CD4-positive, alpha-beta T cell treated with Interleukin-15 for 4 hours (primary cell): ENCODE measurements around the gene RAB6B.

Source experiments
- DNase-seq: peaks from one replicate; pipeline ENCODE4 v3.0.0-alpha.2; 2020; ENCODE audit warnings: low spot score

RAB6B gene

DNA sequence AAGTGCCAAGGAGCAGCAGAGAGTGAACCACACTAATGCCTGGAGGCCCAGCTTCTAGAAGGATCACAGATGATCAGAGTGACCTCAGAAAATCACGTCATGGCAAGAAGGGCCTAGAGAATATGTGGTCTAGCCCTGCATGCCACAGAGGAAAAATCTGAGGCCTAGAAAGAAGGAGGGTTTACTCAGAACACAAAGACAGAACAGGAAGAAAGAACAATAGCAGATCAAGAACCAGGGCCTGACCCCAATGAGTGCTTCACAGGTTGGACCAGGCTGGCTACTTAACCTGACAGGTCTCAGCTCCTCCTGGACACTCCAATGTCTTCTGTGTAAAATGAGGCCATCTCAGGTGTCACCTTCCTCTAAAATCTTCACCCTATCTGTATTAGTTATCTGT is 14.2 kb downstream of the RAB6B start:
- no peak for DNase-seq

DNA sequence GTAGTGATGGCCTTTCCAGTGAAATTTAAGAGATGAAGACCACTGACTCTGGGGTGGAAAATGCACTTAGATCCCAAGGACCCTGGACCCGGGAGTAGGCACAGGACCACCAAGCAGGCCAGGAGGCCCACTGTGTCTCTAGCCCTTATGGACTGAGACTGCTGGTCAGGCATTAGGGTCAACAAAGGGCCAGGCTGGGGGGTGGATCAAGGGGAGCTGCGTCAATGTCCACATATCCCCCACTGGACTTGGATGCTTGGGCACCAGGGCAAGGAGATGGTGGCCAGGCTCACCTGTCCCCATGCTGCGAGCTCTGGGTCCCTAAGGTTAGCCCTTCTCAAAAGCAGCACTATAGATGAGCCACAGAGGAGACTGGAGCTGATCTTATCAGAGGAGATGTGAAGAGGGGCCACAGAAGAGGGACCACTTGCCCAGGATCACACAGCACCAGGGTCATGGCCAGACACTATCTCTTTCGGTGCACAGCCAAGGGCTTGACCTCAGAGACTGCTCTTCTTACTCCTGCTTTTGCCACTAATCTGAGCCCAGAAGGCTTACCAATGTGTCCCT is 14.7 kb downstream of the RAB6B start:
- no peak for DNase-seq

DNA sequence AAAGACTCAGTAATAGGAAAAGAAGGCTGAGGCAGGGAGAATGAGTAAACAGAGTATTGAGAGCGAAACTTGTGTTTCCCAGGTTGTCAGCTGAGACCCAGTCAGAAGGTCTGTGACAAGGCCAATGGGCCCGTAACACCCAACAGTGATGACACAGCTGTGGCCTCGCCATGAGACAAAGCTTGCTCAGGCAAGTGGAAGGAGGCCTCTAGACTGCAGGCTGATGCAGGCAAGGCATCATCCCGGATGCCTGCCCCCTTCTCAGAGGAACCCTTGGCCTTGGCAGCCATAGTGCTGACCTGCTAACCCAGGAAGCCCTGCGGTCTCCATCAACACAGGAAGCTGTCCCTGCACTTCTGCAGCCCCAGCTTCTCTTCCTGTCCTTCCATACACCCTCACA is 15.4 kb downstream of the RAB6B start:
- DNase-seq = no peak

DNA sequence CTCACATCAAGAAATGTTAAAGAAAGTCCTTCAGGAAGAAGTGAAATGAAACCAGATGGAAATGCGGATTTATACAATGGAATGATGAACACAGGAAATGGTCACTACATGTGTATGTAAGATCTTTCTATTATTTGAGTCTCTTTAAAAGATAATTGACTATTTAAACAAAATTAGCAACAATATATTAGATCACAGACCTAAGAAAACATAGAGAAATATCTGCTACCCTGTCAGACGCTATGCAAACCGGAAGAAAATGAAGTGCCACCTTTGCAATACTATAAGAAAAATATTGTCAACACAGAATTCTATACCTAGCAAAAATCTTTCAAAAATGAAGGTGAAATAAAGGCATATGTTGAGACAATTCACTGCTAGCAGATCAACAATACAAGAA is 17.2 kb downstream of the RAB6B start:
- DNase-seq = no peak

DNA sequence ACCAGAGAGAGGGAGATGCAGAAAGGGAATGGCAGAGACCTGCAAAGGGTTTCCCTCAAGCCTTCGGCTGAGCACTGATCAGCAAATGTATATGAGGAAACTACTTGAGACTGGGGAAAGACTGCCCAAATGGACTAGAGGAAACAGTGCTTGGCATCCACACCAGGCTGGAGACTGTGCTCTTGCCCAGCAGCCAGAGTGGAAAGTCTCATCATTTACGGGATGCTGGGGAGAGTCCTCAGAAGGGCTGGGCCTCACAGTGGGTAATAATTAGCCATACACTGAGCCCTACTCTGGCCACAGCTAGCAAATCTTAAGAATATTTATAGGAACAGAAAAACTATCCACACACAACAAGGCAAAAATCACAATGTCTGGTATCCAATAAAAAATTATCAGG is 18.5 kb downstream of the RAB6B start:
- DNase-seq = no peak

DNA sequence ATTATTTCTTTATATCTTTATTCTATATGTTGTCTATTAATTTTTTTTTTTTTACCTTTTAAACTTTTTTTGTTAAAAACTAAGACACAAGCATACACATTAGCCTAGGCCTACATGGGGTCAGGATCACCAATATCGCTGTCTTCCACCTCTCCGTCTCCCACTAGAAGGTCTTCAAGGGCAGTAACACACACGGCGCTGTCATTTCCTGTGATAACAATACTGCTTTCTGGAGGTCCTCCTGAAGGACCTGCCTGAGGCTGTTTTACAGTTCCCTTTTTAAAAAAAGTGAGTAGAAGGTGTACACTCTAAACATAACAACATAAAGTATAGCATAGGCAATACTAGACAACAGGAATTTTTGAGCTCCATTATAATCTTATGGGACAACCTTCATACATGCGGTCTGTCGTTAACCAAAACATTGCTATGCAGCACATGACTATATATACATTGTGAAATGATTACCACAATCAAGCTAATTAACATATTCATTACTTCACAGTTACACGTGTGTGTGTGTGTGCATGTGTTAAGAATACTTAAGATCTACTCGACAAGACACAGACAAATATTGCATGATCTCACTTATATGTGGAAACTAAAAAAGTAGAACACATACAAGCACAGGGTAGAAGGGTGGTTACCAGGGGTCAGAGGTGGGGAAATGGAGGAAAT is 20.8 kb downstream of the RAB6B start:
- no peak for DNase-seq

DNA sequence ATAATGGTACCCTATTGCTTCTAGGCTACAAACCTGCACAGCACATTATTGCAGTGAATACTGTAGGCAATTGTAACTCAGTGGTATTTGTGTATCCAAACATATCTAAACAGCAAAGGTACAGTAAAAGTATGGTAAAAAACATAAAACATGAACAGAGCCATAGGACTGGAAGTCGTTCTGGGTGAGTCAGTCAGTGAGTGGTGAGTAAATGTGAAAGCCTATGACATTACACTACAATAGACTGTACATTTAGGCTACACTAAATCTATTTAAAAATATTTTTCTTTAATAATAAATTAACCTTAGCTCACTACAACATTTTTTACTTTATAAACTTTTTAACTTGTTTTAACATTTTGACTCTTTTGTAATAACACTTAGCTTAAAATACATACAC is 21.3 kb downstream of the RAB6B start:
- no peak for DNase-seq

DNA sequence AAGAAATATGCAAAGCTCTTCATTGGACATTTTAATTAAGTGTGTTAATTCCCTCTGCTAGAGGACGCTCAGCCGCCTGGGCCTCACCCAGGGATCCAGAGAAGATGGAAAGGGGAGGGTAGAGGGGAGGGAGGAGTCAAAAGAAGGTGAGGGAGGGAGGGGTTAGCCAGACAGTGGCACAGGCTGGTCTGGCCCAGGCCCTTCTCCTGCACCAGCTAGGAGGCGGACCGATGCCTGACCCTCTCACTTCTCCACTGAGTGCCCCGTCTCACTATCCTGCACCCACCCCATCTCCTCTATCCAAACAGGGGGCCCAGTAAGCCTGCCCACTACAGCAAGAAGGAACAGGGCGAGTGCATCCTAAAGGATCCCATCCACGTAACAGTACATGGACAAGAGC is 22.9 kb downstream of the RAB6B start:
- DNase-seq = no peak

DNA sequence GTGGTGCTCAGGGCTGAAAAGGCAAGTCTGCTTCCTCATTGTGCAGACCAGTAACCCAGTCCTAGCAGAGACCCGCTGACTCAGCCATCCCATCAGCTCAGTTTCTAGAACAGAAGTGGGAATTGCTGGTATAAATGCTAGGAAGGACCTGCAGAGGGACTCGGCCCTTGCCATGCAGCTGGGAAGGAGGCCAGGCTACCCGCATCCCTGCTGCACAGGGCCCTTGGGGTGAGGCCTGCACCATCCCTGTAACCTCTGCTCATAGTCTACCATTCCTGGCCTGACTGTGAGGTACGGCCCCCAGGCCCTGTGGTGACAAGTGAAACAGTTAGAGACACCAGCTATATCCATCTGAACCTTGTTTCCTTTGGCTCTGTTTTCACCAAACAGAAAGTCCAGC is 23.5 kb downstream of the RAB6B start:
- no peak for DNase-seq

DNA sequence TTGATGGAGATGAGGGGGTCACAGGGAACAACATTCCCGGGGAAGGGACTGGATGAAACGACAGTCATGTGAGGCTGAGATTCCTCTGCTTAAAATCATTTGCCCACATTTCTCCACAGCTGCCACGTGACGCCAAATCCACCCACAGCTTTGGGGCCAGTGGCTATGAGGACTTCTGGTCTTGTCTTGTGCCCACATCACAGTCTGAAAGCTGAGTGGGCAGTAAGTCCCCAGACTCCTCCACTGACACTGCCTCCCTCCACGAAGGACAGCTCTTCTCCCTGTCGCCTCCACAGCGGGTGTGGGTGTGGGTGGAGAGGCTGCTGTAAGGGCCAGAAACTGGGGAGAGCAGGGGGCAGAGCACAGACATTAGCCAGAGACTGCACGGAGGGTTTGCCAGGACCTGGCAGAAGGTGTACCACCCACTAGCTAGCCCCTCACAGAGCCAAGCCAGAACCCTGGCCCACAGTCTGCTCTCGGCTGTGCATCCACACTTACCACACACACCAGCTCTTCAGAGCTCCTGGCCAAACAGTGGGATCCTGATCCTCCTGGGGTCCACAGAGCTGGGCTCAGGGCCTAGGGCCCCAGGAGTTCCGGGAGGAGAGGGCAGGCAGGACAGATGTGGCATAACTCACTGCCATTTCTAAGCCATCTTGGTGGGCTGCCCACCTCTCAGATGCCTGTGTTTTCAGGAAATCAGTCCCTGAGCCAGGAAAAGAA is 24.2 kb downstream of the RAB6B start:
- no peak for DNase-seq

DNA sequence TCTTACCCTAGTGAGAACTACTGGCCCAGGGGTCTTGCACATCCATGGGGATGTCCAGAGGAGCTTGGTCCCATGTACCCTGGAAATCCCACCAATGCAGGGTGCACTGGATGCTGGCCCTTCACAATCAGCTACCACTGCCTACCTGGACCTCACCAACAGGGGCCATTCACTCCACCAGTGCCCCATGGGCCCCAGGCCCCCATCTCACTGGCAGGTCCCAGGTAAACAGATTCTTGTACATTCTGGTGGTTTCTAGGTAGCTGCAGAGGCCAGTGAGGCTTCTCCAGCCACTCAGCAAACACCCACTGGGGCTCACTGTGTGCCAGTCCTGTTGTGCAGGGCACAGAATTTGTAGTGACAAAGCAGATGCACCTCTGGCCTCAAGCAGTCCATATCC is 24.9 kb downstream of the RAB6B start:
- DNase-seq = no peak

DNA sequence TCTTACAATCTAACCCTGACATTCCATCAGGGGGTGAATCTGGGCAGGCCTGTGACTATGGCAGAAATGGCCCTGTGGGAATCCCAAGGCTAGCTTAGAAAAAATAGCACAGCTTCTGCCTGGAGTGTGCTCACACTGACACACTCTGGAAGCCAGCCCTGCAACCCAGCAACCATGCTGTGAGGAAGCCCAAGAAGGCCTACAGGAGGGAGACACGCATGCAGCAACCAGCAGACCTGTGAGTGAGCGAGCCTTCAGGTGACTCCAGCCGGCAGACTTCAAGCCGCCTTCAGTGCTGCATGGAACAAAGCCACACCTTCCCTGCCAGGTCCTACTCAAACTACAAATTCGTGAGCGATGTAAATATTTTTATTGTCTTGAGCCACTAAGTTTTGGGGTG is 26.1 kb downstream of the RAB6B start:
- no peak for DNase-seq

DNA sequence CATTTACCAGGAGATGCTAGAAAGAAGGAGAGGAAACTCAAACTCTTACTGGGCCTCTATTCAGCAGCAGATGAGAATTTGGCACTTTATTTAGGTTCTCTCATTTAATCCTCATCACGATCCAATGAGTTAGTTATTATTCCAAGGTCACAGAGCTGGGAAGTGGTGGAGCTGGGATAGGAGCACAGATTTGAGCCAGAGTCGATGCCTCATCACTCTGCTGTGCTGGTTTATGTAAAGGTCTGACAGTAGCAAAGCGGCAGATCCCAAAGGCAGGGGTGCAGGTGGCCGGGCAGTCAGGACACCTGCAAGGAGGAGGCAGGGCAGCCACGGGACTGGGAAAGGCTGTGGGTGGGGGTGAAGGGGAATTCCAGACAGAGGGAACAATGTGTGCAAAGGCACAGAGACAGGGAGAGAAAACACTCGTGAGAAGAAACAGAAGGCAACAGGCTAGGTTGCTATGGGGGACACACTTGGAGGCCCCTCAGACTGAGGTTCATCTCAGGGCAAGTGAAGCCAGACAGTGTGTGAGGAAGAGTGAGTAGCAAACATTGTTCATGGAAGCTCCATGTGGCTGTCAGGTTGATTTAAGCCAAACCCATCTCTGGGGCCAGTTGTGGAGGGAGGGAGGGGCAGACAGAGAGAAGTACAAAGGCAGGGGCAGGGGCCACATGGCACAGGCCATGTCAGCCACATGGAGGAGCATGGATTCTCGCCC is 26.8 kb downstream of the RAB6B start:
- DNase-seq = no peak

DNA sequence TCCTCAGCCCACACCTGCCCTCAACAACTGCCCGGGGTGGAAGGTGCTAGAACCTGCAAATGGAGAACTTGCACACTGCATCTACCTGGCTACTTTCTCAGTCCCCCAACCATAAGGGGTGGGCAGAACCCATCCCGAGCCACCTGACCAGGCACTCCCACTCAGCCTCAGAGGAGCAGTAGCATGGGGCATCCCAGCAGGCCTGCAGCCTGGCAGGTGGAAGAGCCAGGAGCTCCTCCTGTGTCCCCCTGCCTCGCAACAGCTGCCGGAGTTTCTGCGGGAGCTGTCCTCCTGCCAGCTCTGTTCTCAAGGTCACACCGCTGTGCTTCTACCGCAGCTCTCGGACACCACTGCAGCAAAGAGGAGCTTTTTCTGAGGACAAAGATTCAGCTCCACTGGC is 27.5 kb downstream of the RAB6B start:
- DNase-seq = no peak

DNA sequence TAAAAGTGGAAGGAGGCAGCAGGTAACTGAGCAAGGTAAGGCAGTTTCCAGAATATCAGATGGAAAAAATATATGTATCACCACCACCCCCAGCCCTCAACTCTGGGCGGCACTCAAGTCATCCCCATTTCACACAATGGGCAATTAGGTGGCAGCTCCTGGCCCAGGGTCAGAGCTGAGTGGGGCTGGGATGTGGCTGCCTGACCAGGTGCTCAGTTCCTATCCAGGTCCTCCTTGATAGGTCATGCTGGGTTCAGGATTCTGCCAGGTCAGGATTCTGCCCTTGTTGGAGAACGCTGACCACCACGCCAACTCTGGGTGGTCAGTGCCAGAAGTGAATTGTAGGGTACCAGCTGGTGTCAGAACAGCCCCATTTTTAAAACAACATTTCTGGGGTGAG is 29.5 kb downstream of the RAB6B start:
- no peak for DNase-seq

DNA sequence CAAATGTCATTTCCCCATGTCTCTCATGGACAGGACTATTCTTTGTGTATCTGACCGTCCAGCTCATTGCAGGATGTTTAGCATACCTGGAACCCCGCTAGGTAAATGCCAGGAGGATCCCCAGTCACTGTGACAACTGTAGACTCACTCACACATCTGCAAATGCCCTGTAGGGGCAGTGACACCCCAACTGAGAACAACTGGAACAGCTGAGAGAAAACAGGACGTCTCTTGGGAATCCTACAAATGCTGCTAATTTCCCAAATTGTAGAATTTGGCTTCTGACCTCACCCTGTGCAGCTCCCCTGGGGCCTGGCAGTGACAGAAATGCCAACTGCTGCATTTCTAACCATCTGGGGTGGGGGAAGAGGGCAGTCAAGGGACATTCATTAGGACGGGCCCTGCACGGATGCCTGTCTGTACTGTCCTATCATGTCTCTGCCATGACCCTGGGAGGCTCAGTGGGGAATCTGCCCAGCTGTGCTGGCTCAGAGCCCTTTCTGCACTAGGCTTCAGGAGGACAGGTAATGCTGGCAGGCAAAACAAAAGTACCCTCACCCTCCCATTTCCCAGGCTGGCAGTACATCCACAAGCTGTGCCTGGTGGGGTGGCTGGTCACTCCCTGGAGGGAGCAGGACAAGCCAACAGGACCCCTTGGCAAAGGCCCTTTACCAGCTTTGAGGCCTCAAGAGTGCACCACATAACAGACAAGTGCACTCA is 30.4 kb downstream of the RAB6B start:
- DNase-seq = no peak

DNA sequence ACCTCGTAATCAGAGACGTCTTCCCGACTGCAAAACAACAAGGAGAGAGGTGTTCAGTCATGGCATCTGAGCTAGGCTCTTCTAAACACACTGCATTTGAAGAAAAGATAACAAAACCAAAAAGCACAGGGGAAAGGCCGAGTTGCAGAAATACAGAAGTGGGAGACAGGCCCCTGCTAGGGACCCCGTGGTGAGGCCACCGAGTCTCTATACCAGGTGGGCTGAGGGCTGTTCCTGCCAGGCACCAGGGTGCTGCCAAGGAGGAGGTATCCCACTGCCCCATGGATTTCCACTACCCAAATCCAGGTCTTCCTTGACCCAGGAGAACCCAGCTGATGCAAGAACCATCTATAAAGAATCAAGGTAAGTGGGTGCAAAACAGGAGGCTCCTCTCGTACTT is 31.1 kb downstream of the RAB6B start:
- no peak for DNase-seq

DNA sequence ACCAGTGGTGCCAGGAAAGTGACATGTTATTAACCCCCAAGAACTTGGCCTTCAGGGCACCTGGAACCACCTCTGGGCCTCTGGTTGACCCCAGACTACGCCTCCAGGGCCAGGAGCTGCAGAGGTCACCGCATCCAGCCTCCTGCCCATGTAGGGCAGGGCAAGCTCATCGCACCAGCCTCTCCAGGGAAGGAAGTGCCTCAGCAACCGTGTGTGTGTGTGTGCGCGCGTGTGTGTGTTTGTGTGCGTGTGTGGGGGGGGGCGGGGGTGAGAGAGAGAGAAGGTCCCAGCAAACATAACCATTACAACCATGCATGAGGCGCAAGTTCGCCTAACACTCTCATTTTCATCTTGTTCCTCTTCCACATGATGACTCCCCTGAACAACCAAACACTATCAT is 31.8 kb downstream of the RAB6B start:
- no peak for DNase-seq

DNA sequence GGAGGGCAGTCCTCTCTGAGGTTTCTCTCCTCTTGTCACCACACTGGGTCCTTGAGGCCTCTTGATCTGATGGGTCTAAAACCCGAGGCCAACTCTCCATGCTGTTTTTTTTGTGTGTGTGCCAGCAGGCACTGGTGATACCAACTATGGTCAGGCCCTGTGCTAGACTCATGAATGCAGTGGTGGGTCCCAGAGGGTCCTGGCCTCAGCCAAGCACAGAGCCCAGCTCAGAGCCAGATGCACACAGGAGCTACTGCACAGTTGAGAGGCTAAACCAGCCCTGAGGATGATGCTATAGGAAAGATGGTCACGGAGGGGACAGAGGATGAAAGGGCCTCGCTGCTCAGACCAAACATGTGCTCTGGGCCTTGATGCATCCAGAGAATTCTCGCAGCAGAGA is 33.5 kb downstream of the RAB6B start:
- no peak for DNase-seq

DNA sequence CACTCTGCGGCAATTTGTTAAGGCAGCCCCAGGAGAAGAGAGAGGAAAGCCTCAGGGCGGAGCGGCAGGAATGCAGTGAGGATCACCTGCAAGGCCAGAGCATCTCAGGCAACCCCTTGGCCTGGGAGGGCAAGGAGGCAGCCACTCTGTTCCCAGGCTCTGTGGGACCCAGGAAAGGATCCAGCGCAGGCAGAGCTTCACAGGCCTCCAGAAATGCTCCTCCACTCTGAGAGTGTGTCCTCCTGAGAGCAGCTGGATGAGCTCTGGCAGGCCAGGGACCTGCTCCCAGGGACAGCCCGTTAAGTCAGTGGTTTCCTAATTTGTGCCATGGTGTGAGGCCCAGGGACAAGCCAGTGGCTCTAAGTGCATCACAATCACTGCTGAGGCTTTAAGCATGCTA is 35.2 kb downstream of the RAB6B start:
- no peak for DNase-seq

DNA sequence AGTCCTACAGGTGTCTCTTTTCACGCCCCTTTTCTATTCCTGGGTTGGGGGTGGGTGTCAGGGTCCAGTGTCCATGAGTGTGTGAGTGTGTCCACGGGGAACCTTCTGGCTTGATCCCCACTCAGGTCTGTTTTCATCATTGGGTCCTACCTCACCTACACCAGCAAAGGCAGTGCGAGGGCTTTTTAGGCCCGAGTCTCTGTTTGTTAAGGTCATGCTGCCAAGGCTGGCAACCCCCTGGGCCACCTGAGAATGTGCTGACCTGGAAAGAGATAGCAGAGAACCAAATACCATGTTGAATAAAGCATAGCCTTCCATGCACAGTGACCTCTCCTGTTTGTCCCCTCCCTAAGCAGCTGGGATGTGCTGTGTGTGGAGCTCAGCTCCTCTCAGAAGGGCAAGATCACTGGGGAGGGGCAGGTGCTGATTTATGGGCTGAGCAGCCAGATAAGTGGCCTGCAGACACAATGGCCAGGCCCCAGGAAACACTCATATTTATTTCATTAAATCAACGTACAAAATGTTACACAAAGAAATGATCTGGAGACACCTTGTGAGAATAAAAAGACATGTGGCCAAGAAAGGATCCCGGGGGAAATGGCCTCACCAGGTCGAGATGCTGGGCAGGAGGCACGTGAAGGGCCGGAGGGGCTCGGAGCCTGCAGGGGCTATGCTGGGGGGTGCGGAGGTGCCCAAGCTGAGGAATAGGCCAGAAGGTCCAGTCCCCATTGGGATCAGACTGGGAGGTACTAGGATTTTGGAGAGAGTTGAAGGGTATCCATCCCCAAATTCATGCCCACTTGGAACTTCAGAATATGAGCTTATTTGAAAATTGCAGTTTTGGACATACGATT is 36.1 kb downstream of the RAB6B start:
- no peak for DNase-seq

DNA sequence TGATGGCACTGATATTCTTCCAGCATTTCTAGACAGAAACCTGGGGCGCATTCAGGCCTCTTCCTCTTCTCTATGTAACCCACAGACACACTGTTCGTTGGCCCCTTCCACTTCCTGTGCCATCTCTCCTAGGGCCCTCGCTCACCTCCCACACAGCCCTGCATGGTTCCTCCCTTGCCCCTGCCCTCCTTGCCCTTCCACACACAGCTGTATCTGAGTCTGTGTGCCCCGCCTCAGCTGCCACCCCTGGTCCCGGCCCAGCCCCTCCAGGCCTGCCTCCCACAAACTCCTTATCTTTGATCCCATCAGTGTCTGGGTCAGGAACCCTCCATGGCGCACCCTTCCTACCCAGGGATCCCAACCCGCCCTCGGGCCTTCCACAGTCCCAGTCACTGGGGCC is 37.9 kb downstream of the RAB6B start:
- no peak for DNase-seq
